GM12878 (cell line): Measurements from ENCODE around the gene DDX23.

Source experiments
- ATF7 ChIP-seq: fragments of 450-650 bp; IDR thresholded peaks from 2 replicates; pipeline ENCODE4 v1.6.1; 2016; ENCODE audit warnings: low read depth, mild to moderate bottlenecking
- CEBPB ChIP-seq, 2 experiments: fragments of 150-350 bp in 1 of 2; IDR thresholded peaks; 2 replicates each; pipeline ENCODE4 v1.6.1; 2012 to 2014; ENCODE audit warnings: low read depth in 2 of 2, low read length in 2 of 2, borderline replicate concordance in 1 of 2, inconsistent platforms in 1 of 2
- EGR1 ChIP-seq, 2 experiments: IDR thresholded peaks; 1 replicate in 1 of 2; 2 replicates in 1 of 2; pipeline ENCODE4 v1.6.1; 2011 to 2012; ENCODE audit warnings: low read depth in 2 of 2, low read length in 2 of 2, borderline replicate concordance in 1 of 2, mild to moderate bottlenecking in 1 of 2, moderate library complexity in 1 of 2
- EZH2 ChIP-seq: IDR thresholded peaks from 2 replicates; pipeline ENCODE4 v1.6.1; 2012; ENCODE audit warnings: low read depth, mild to moderate bottlenecking, control low read depth, inconsistent platforms, low read length, borderline replicate concordance; ENCODE audit not compliant: control insufficient read depth
- JUNB ChIP-seq: IDR thresholded peaks from 2 replicates; pipeline ENCODE4 v1.6.1; 2016; ENCODE audit warnings: antibody characterized with exemption, mild to moderate bottlenecking
- NFYA ChIP-seq: IDR thresholded peaks from 2 replicates; pipeline ENCODE4 v1.6.1; 2011; ENCODE audit warnings: low read depth, mild to moderate bottlenecking, low read length, improper control_type of control experiment, borderline replicate concordance
- NR2F1 ChIP-seq: fragments of 450-650 bp; conservative IDR thresholded peaks from 2 replicates; pipeline ENCODE4 v1.6.1; 2017; ENCODE audit warnings: mild to moderate bottlenecking
- RFX5 ChIP-seq: IDR thresholded peaks from 2 replicates; pipeline ENCODE4 v1.6.1; 2011; ENCODE audit warnings: low read depth, low read length, improper control_type of control experiment
- SRF ChIP-seq, 2 experiments: IDR thresholded peaks; 2 replicates each; pipeline ENCODE4 v1.6.1; 2011; ENCODE audit warnings: low read depth in 2 of 2, low read length in 2 of 2, mild to moderate bottlenecking in 1 of 2, moderate library complexity in 1 of 2
- TCF3 ChIP-seq: IDR thresholded peaks from 2 replicates; pipeline ENCODE4 v1.6.1; 2012; ENCODE audit warnings: low read depth, mild to moderate bottlenecking, low read length, borderline replicate concordance; ENCODE audit not compliant: insufficient read depth
- YY1 ChIP-seq: IDR thresholded peaks from 2 replicates; pipeline ENCODE4 v1.6.1; 2011; ENCODE audit warnings: low read depth, mild to moderate bottlenecking, low read length
- TF ChIP-seq, protein P1 (sequence below), 3 experiments: IDR thresholded peaks in 2 of 3; conservative IDR thresholded peaks in 1 of 3; 2 replicates each; pipeline ENCODE4 v1.5.1; 2011; ENCODE audit warnings: low read depth in 3 of 3, low read length in 3 of 3, mild to moderate bottlenecking in 3 of 3, control low read depth in 2 of 3, moderate library complexity in 2 of 3, inconsistent platforms in 1 of 3, mixed read lengths in 1 of 3; ENCODE audit not compliant: control insufficient read depth in 2 of 3, insufficient read depth in 1 of 3; ENCODE audit errors: extremely low read depth in 1 of 3
- TF ChIP-seq, protein P2 (sequence below): IDR thresholded peaks from 2 replicates; pipeline ENCODE4 v1.6.1; 2012; ENCODE audit warnings: low read depth, low read length, improper control_type of control experiment

DNA sequence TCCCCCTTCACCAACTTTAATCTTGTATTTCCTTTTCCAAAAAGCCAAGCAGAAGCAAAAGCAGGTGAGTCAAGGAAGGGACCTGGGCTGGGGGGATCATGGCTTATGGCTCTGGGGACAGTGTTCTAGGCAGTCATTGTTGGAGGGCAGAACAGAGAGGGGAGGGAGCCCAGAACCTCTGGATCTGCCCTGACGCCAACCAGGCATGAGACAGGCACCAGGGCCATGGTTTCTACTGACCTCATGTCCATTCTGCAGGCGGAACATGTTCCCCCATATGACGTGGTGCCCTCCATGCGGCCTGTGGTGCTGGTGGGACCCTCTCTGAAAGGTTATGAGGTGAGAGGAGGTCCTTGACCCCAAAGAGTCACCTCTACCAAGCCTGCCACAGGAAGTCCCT, 27.1 kb downstream of the DDX23 start:
- TF ChIP-seq TCF3 (no peak), ATF7 (no peak), EGR1 (IDR thresholded peaks at IDR 0.05; ENCODE audit: borderline replicate concordance in 1 of 2, low read depth in 2 of 2, low read length in 2 of 2) (no peak), EZH2 (no peak), CEBPB (IDR thresholded peaks at IDR 0.05; ENCODE audit: borderline replicate concordance in 1 of 2, low read depth in 2 of 2, low read length in 2 of 2) (no peak), YY1 (no peak), JUNB (no peak), SRF (IDR thresholded peaks at IDR 0.05; ENCODE audit: low read depth in 2 of 2, low read length in 2 of 2) (no peak), RFX5 (no peak), NFYA (no peak), NR2F1 (no peak)
- TF ChIP-seq, protein P1, sequence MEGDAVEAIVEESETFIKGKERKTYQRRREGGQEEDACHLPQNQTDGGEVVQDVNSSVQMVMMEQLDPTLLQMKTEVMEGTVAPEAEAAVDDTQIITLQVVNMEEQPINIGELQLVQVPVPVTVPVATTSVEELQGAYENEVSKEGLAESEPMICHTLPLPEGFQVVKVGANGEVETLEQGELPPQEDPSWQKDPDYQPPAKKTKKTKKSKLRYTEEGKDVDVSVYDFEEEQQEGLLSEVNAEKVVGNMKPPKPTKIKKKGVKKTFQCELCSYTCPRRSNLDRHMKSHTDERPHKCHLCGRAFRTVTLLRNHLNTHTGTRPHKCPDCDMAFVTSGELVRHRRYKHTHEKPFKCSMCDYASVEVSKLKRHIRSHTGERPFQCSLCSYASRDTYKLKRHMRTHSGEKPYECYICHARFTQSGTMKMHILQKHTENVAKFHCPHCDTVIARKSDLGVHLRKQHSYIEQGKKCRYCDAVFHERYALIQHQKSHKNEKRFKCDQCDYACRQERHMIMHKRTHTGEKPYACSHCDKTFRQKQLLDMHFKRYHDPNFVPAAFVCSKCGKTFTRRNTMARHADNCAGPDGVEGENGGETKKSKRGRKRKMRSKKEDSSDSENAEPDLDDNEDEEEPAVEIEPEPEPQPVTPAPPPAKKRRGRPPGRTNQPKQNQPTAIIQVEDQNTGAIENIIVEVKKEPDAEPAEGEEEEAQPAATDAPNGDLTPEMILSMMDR (IDR thresholded peaks at IDR 0.05 in 2 of 3, conservative IDR thresholded peaks at IDR 0.05 in 1 of 3; ENCODE audit: control insufficient read depth in 2 of 3, extremely low read depth in 1 of 3, insufficient read depth in 1 of 3, low read depth in 3 of 3, low read length in 3 of 3): no peak
- TF ChIP-seq, protein P2, sequence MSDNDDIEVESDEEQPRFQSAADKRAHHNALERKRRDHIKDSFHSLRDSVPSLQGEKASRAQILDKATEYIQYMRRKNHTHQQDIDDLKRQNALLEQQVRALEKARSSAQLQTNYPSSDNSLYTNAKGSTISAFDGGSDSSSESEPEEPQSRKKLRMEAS: no peak
